NCI-H2107 treated with DMSO at 0.1 percent for 48 hours (cell line): Measurements from ENCODE around the gene PNMA1.

Experiments used
- DNase-seq: peaks from one replicate; lab custom pipeline; 2025; ENCODE audit not compliant: unreplicated experiment; lab: John Stamatoyannopoulos, UW

Gene PNMA1

GRCh38 chr14:73713803-73714655 is at the start of gene PNMA1:
PNMA1 (minus strand) TSS chr14:73714384; CDS start chr14:73713639, 745 bp downstream.
- peak; percentile 90 for DNase-seq

GRCh38 chr14:73763396-73763795 is 49.2 kb upstream of the PNMA1 start:
- DNase-seq = no peak

- DNase-seq = no peak
Measured at GRCh38 chr14:73762375-73762822, 48.2 kb upstream of the PNMA1 start.

GRCh38 chr14:73761618-73762355 is 47.6 kb upstream of the PNMA1 start:
- DNase-seq = no peak

GRCh38 chr14:73760598-73761586 is 46.7 kb upstream of the PNMA1 start:
- DNase-seq = no peak

- peak; percentile 96 for DNase-seq
Measured at GRCh38 chr14:73759714-73760597, 45.8 kb upstream of the PNMA1 start.

GRCh38 chr14:73759183-73759713 is 45.1 kb upstream of the PNMA1 start:
- no peak for DNase-seq

GRCh38 chr14:73758392-73759182 is 44.4 kb upstream of the PNMA1 start:
- DNase-seq = peak; percentile 56

- no peak for DNase-seq
Measured at GRCh38 chr14:73757876-73758391, 43.8 kb upstream of the PNMA1 start.

GRCh38 chr14:73757381-73757780 is 43.2 kb upstream of the PNMA1 start:
- DNase-seq = no peak

GRCh38 chr14:73755434-73756014 is 41.3 kb upstream of the PNMA1 start:
- DNase-seq = no peak

GRCh38 chr14:73754911-73755360 is 40.8 kb upstream of the PNMA1 start:
- no peak for DNase-seq

GRCh38 chr14:73753887-73754795 is 40.0 kb upstream of the PNMA1 start:
- DNase-seq = peak; percentile 53

GRCh38 chr14:73753124-73753886 is 39.1 kb upstream of the PNMA1 start:
- DNase-seq = no peak

GRCh38 chr14:73752297-73752992 is 38.3 kb upstream of the PNMA1 start:
- DNase-seq = peak; percentile 19
